Suprapubic skin (tissue), 4 donors: ENCODE measurements around the gene ERRFI1. TPM values are rescaled to one million over a fixed set of nuclear protein-coding genes. Genes with fewer than 3 reads are reported as not detected.

Experiments
- DNase-seq, 2 donors: peaks; one replicate each; pipeline ENCODE4 v3.0.0-alpha.2; 2019; ENCODE audit warnings: low spot score in 2 of 2
- H3K27ac ChIP-seq: fragments of 200-600 bp; sonication (generic); one replicate; pipeline ENCODE4 v1.5.1; 2019
- H3K27me3 ChIP-seq: fragments of 200-600 bp; sonication (generic); one replicate; pipeline ENCODE4 v1.5.1; 2019
- H3K36me3 ChIP-seq: fragments of 200-600 bp; sonication (generic); one replicate; pipeline ENCODE4 v1.5.1; 2019
- H3K4me1 ChIP-seq: fragments of 200-600 bp; sonication (generic); one replicate; pipeline ENCODE4 v1.5.1; 2019
- H3K4me3 ChIP-seq: fragments of 200-600 bp; sonication (generic); one replicate; pipeline ENCODE4 v1.5.1; 2019; ENCODE audit warnings: mild to moderate bottlenecking
- H3K9me3 ChIP-seq: fragments of 200-600 bp; sonication (generic); one replicate; pipeline ENCODE4 v1.5.1; 2019
- CTCF ChIP-seq, 2 donors: fragments of 200-600 bp in 1 of 2; fragments of 450-650 bp in 1 of 2; sonication (generic) in 1 of 2; IDR thresholded peaks; one replicate each; pipeline ENCODE4 v1.5.1; 2016 to 2019; ENCODE audit warnings: antibody characterized with exemption in 2 of 2, mild to moderate bottlenecking in 1 of 2, moderate library complexity in 1 of 2
- EP300 ChIP-seq: sonication (generic); formaldehyde crosslinking; IDR thresholded peaks from one replicate; pipeline ENCODE4 v1.6.1; 2017; ENCODE audit warnings: antibody characterized with exemption
- POLR2A ChIP-seq, 2 donors: fragments of 450-650 bp; IDR thresholded peaks; one replicate each; pipeline ENCODE4 v1.6.1; 2017; ENCODE audit warnings: antibody characterized with exemption in 2 of 2, mild to moderate bottlenecking in 2 of 2, moderate library complexity in 2 of 2
- POLR2AphosphoS5 ChIP-seq, 3 donors: sonication (generic); formaldehyde crosslinking; IDR thresholded peaks; one replicate each; pipeline ENCODE4 v1.6.1; 2017; ENCODE audit warnings: antibody characterized with exemption in 3 of 3
- WGBS: methylation state at CpG from one replicate; pipeline ENCODE4 v1.1.5; 2018; 5-methylcytosine and 5-hydroxymethylcytosine counted together
- total RNA-seq, 4 donors: library from RNA; depleted of rRNA; stranded (reverse); fragments of >200 nt; gene quantifications; one replicate each; pipeline ENCODE4 v1.1.0, GENCODE V29; 2016

Gene ERRFI1
- total RNA-seq, 4 donors from 2014 or later, result 128 to 312 (median 262) TPM

DNA sequence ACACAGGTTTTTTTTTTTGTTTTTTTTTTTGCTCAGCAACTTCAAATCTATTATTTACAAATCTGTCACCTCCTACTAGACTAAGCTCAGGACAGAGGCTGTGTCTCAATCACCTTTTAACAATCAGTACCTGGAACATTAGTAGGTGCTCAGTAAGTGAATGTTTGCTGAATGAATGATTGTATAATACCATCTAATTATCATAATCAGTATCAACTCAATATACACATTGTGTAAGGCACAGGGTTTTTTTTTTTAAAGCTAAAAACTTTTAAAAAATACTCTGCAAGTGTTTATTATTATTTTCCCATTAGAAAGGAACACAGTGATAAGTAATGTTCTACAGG is 9.2 kb downstream of the ERRFI1 start:
- Histone ChIP-seq H3K4me1 (peaks cover 92% of the 10 kb centered on the region), H3K4me3 (peak overlapping the region; percentile 8), H3K27ac (peak overlapping the region; percentile 77), H3K9me3 (no peaks in the 10 kb centered on the region), H3K36me3 (peaks cover 28% of the 10 kb centered on the region), H3K27me3 (no peaks in the 10 kb centered on the region)
- TF ChIP-seq POLR2AphosphoS5 (IDR thresholded peaks at IDR 0.05) (no peak), CTCF (IDR thresholded peaks at IDR 0.05) (no peak), EP300 (no peak), POLR2A (IDR thresholded peaks at IDR 0.05) (no peak)
- DNase-seq, result no peak

GRCh38 chr1:8016210-8016894 is 9.8 kb downstream of the ERRFI1 start:
- peak overlapping the region; percentile 27 for H3K4me3 ChIP-seq
- WGBS, result 29% methylated on average over 4 of the region's 4 CpGs

GRCh38 chr1:8015809-8016165 is 10.3 kb downstream of the ERRFI1 start:
- H3K4me3 ChIP-seq, result peak overlapping the region; percentile 27
- peaks cover 39% of the 10 kb centered on the region for H3K36me3 ChIP-seq
- no peaks in the 10 kb centered on the region for H3K27me3 ChIP-seq
- H3K4me1 ChIP-seq, result peaks cover 90% of the 10 kb centered on the region
- no peaks in the 10 kb centered on the region for H3K9me3 ChIP-seq
- DNase-seq, result no peak
- WGBS, result 46% methylated on average over 2 of the region's 2 CpGs
- H3K27ac ChIP-seq, result peak overlapping the region; percentile 77
- TF ChIP-seq EP300 (no peak), POLR2AphosphoS5 (IDR thresholded peaks at IDR 0.05) (no peak), POLR2A (IDR thresholded peaks at IDR 0.05) (no peak), CTCF (IDR thresholded peaks at IDR 0.05) (no peak)

More at GRCh38 chr1:8016210-8016894, 9.8 kb downstream of the ERRFI1 start:
- peaks cover 91% of the 10 kb centered on the region for H3K4me1 ChIP-seq
- DNase-seq, result no peak
- TF ChIP-seq POLR2AphosphoS5 (IDR thresholded peaks at IDR 0.05) (no peak), POLR2A (IDR thresholded peaks at IDR 0.05) (no peak), CTCF (IDR thresholded peaks at IDR 0.05) (no peak), EP300 (no peak)
- H3K27me3 ChIP-seq, result no peaks in the 10 kb centered on the region
- no peaks in the 10 kb centered on the region for H3K9me3 ChIP-seq
- H3K27ac ChIP-seq, result peak overlapping the region; percentile 77
- peaks cover 33% of the 10 kb centered on the region for H3K36me3 ChIP-seq

DNA sequence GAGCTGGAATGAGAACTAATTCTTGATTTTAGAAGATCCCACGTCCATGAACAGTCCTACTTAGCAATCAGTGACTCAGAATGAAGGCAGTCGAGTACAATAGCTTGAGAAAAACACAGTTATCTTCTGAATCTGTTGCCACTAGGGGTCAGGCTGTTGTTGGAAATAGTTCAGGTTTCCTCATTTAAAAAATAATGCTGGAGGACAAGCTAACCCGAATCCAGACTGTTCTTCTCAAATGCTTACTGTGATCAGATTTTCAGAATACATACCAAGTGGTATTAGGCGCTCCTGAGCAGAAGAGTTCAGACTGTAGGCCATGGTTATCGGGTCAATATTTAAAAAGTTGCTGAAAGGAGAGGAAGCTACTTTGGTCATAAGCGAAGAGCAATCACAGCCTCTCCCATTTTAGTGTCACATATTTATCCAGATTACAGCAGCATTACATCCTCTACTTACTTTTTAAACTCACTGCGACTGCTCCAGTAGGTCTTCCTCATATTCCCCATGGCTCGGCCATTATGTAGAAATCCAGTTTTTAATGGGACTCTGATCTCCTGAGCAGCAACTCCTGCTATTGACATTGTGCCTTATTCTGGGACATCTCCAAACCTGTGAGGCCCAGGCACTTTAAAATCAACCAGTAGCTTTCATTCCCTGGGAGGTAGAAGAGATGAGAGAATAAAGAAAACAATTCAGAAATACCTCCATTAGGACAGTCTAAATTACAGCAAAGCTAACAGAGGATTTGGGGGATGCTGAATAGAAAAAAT is 10.9 kb downstream of the ERRFI1 start:
- Histone ChIP-seq H3K27ac (peak overlapping the region; percentile 77), H3K27me3 (no peaks in the 10 kb centered on the region), H3K36me3 (peaks cover 39% of the 10 kb centered on the region), H3K4me1 (peaks cover 84% of the 10 kb centered on the region), H3K9me3 (no peaks in the 10 kb centered on the region), H3K4me3 (peak overlapping the region; percentile 27)
- no peak for DNase-seq
- peak; percentile 49 to 79 for TF ChIP-seq CTCF (IDR thresholded peaks at IDR 0.05)
- no peak for TF ChIP-seq EP300
- 28% methylated on average over 8 of the region's 8 CpGs for WGBS

DNA sequence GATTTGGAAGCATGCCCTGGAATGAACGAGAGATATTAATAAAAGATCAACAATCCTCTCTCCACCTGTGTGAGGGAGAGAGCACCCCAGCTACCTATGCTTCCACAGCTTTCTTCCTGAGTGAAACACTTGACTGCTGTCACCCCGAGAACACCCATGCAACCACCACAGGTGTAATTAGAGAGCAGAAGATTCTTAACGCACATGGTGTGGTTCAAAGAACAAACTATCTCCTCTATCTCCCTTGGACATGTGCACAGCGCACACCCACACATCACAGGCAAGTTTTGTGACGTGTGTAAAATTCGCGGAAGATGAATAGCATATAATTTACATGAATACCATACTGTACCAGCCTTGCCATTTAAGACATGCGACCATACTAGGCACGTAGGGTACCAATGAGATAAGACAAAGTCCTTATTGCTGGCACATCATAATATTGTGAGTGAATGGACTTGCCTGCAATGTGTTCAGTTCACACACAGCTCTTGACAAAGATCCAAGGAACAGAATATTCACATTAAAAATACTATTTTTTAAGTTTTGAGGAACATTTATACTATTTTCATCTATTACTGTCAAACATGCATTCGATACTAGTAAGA is 11.6 kb downstream of the ERRFI1 start:
- H3K36me3 ChIP-seq, result peaks cover 42% of the 10 kb centered on the region
- no peak overlapping the region for H3K4me3 ChIP-seq
- peaks cover 77% of the 10 kb centered on the region for H3K4me1 ChIP-seq
- TF ChIP-seq POLR2AphosphoS5 (IDR thresholded peaks at IDR 0.05) (no peak), EP300 (no peak), POLR2A (IDR thresholded peaks at IDR 0.05) (no peak), CTCF (IDR thresholded peaks at IDR 0.05) (no peak)
- H3K27ac ChIP-seq, result peak overlapping the region; percentile 42
- no peaks in the 10 kb centered on the region for H3K27me3 ChIP-seq
- no peak for DNase-seq
- 57% methylated on average over 10 of the region's 10 CpGs for WGBS
- H3K9me3 ChIP-seq, result no peaks in the 10 kb centered on the region
